Fibroblast of mammary gland (primary cell): Measurements from ENCODE around the gene CFAP107.

Source experiments
- DNase-seq: peaks from one replicate; pipeline ENCODE4 v3.0.0-alpha.2; 2010; ENCODE audit warnings: low read depth
- H3K4me3 ChIP-seq: 2 replicates; pipeline ENCODE4 v1.5.1; 2011; ENCODE audit warnings: low read depth, mild to moderate bottlenecking, low read length, moderate library complexity; ENCODE audit not compliant: control insufficient read depth
- TF ChIP-seq, protein P1 (sequence below): conservative IDR thresholded peaks from 2 replicates; pipeline ENCODE4 v1.5.1; 2011; ENCODE audit warnings: low read depth, low read length, inconsistent platforms; ENCODE audit not compliant: control insufficient read depth, insufficient read depth

Gene CFAP107

DNA sequence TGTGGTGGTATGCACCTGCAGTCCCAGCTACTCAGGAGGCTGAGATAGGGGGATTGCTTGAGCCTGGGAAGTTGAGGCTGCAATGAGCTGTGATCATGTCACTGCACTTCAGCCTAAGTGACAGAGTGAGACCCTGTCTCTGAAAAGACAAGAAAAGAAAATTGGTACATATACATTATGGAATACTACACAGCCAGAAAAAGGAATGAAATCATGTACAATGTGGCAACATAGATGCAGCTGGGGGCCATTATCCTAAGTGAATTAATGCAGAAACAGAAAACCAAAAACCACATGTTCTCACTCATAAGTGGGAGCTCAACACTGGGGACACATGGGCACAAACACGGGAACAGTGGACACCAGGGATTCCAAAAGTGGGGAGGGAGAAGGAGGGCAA, 7.1 kb upstream of the CFAP107 start:
- DNase-seq, result no peak
- TF ChIP-seq, protein P1, sequence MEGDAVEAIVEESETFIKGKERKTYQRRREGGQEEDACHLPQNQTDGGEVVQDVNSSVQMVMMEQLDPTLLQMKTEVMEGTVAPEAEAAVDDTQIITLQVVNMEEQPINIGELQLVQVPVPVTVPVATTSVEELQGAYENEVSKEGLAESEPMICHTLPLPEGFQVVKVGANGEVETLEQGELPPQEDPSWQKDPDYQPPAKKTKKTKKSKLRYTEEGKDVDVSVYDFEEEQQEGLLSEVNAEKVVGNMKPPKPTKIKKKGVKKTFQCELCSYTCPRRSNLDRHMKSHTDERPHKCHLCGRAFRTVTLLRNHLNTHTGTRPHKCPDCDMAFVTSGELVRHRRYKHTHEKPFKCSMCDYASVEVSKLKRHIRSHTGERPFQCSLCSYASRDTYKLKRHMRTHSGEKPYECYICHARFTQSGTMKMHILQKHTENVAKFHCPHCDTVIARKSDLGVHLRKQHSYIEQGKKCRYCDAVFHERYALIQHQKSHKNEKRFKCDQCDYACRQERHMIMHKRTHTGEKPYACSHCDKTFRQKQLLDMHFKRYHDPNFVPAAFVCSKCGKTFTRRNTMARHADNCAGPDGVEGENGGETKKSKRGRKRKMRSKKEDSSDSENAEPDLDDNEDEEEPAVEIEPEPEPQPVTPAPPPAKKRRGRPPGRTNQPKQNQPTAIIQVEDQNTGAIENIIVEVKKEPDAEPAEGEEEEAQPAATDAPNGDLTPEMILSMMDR, result no peak
- no peak overlapping the region for H3K4me3 ChIP-seq

DNA sequence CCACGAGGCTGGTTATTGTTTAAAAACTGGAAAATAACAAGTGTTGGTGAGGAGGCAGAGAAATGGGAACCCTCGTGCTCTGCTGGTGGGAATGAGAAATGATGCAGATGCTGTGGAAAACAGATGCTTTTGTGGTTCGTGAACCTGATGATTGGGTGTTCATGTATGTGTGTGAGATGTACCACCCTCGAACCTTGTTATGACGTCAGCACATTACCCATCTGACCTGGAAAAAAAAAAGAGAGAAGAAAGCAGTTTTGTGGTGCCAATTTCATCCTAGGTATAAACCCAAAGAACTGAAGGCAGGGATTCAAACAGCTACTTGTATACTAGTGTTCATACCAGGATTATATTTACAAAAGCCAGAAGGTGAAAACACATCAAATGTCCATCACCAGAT, 6.4 kb upstream of the CFAP107 start:
- H3K4me3 ChIP-seq, result no peak overlapping the region
- TF ChIP-seq, protein P1, result no peak
- DNase-seq, result no peak

DNA sequence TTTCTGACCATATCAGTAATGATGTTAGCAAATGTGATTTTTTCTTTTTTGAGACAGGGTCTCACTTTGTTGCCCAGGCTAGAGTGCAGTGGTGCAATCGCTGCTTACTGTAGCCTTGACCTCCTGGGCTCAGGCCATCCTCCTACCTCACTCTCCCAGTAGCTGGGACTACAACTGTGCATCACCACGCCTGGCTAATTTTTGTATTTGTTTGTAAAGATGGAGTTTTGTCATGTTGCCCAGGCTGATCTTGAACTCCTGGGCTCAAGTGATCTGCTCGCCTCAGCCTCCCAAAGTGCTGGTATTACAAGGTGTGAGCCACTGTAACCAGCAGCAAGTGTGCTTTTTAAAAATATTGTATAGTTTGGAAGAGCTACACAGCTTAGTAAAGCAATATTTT, 4.1 kb upstream of the CFAP107 start:
- TF ChIP-seq, protein P1, result no peak
- no peak overlapping the region for H3K4me3 ChIP-seq
- no peak for DNase-seq

DNA sequence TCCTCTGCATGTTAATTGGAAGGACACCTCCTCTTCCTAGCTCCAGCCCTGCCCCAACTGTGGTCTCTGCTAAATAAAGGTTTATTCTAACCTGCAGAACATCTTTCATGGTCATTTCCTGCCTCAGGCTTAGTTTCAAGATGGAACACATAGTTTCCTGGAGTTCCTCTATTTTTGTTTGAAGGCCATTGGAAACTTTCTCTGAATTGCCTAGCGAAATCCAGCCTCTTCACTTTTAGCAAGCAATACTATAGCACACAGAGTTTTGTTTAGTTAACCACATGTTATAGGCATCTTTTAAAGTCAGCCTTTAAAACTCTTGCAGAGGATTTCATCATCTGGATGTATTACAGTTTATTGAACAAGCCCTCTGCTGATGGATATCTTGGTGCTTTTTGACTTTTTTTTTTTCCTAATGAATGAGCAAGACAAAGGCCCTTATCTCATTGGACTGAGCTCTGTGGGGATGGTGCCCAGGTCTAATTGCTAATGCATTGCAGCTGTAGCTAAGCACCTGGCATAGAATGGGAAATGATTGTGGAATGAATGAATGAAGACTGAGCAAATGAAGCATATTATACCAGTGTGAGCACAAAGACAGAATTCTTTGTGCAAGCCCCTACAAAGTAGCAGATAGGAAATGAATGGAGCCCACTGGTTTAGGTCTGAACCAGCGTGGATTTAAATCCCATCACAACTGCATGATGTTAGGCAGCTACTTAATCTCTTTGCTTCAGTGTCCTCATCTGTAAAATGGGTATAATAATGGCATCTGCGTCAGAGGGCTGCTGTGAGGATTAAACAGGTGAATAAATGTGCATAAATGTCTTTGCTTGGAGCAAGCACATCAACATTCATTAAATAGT, 641 bp upstream of the CFAP107 start:
- TF ChIP-seq, protein P1, result no peak
- no peak for DNase-seq
- no peak overlapping the region for H3K4me3 ChIP-seq

DNA sequence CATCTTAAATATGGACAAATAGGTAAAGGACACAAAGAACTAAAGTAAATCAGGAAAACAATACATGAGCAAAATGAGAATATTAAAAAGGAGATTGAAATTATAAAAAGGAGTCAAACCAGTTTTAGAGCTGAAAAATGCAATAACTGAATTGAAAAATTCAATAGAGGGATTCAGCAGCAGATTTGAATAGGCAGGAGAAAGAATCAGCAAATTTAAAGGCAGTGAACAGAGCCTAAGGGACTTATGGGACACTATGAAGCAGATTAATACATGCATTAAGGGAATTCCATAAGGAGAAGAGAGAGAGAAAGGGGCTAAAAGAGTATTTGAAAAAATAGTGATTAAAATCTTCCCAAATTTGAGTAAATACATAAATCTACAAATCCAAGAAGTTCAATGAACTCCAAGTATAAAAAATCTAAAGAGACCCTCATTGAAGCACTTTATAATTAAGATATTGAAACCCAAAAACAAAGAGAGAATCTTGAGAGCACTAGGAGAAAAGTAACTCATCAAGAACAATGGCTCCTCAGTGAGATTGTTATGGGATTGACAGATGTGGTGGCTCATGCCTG, 2.9 kb downstream of the CFAP107 start:
- no peak for DNase-seq
- no peak overlapping the region for H3K4me3 ChIP-seq

DNA sequence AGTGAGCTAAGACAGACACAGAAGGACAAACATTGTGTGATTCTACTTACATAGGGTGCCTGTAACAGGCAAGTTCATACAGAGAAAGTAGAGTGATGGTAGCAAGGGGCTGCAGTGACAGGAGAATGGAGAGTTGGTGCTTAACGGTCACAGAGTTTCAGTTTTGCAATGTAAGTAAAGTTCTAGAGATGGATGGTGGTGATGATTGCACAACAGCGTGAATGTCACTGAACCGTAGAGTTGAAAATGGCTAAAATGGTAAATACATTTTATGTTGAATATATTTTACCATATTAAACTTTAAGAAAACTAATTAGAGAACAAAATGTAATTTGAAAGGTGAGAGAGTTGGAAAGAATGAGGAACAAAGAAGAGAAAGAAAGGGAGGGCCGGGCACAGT, 8.7 kb downstream of the CFAP107 start:
- TF ChIP-seq, protein P1, result no peak
- DNase-seq, result no peak

More for the DNA sequence above, 2.9 kb downstream of the CFAP107 start:
- TF ChIP-seq, protein P1, result no peak

More for the DNA sequence above, 8.7 kb downstream of the CFAP107 start:
- no peak overlapping the region for H3K4me3 ChIP-seq
